Effector memory CD8-positive, alpha-beta T cell (primary cell): Measurements from ENCODE around the gene MAGI1.

Source experiments
- ATAC-seq: fragments of 150-1000 bp; cut with Tn5 transposase; replicated peaks from 2 replicates; pipeline ENCODE4 v1.10.0; 2021; ENCODE audit warnings: mild to moderate bottlenecking, moderate library complexity
- DNase-seq, 3 experiments: peaks; one replicate each; pipeline ENCODE4 v3.0.0; 2021
- H3K27ac Mint-ChIP-seq, 2 donors: one replicate each; pipeline ENCODE4 v1.8.0; 2022; ENCODE audit warnings: mild to moderate bottlenecking in 2 of 2, mixed read lengths in 2 of 2, moderate library complexity in 2 of 2
- H3K27me3 Mint-ChIP-seq, 2 donors: one replicate each; pipeline ENCODE4 v1.8.0; 2022; ENCODE audit warnings: mixed read lengths in 2 of 2
- H3K36me3 Mint-ChIP-seq: one replicate; pipeline ENCODE4 v1.8.0; 2022; ENCODE audit warnings: mild to moderate bottlenecking, moderate library complexity, mixed read lengths; ENCODE audit not compliant: insufficient read depth
- H3K4me1 Mint-ChIP-seq, 2 donors: one replicate each; pipeline ENCODE4 v1.8.0; 2022; ENCODE audit warnings: low read depth in 2 of 2, mixed read lengths in 2 of 2
- H3K4me3 Mint-ChIP-seq, 2 donors: one replicate each; pipeline ENCODE4 v1.8.0; 2022; ENCODE audit warnings: mild to moderate bottlenecking in 2 of 2, mixed read lengths in 2 of 2, moderate library complexity in 2 of 2
- H3K9me3 Mint-ChIP-seq, 2 donors: one replicate each; pipeline ENCODE4 v1.8.0; 2022; ENCODE audit warnings: mixed read lengths in 2 of 2

The MAGI1 gene

GRCh38 chr3:66017591-66017990 is 21.1 kb downstream of the MAGI1 start:
- no peak for ATAC-seq
- Mint-ChIP-seq H3K27ac (no peak overlapping the region), H3K9me3 (peaks cover 0 to 2% of the 10 kb centered on the region in 2 donors), H3K4me3 (no peak overlapping the region), H3K4me1 (no peaks in the 10 kb centered on the region), H3K27me3 (peaks cover 4 to 10% of the 10 kb centered on the region in 2 donors), H3K36me3 (no peaks in the 10 kb centered on the region)
- no peak for DNase-seq

DNA sequence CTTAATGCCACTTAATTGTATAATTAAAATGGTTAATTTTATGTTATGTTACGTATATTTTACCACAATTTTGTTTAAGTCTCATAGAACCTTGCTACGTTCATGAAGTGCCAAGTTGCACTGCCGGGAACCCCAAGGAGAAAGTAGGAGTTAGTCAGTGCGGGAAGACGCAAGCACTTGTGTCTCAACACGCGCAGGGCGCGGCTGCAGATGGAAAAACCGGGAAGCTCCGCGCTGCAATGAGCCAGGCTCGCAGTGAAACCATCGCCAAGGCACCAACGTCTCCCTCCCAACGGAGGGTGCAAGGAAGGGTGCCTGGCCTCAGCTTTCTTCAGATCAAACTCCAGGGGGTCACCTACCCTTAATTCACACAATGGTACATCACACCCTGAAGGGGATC is 21.6 kb downstream of the MAGI1 start:
- no peak overlapping the region for H3K4me3 Mint-ChIP-seq
- H3K27me3 Mint-ChIP-seq: peaks cover 3 to 8% of the 10 kb centered on the region in 2 donors
- H3K9me3 Mint-ChIP-seq: peaks cover 0 to 2% of the 10 kb centered on the region in 2 donors

DNA sequence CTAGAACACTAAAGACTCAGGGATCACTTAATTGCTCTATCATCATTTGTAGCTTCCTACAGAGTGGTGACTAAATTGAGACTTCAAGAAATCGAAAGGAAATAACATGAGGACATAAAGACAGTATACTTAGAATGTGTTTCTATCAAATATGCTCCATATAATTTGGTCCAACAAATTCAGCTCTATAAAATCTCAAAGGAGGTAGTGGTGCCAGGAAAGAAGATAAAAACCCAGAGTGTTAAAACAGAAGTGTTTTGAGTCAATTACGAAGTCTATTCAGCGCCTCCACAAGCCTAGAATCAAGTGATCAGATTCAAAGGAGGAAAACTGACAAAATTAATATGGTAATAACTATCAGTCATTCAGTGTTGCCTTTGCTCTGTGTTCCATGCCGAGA is 22.9 kb downstream of the MAGI1 start:
- Mint-ChIP-seq H3K9me3 (no peaks in the 10 kb centered on the region), H3K4me1 (no peaks in the 10 kb centered on the region), H3K27ac (no peak overlapping the region), H3K36me3 (no peaks in the 10 kb centered on the region), H3K27me3 (no peaks in the 10 kb centered on the region), H3K4me3 (no peak overlapping the region)
- ATAC-seq (no peak), DNase-seq (no peak)

More for the DNA sequence above, 21.6 kb downstream of the MAGI1 start:
- DNase-seq (no peak), ATAC-seq (no peak)
- Mint-ChIP-seq H3K36me3 (no peaks in the 10 kb centered on the region), H3K4me1 (no peaks in the 10 kb centered on the region), H3K27ac (no peak overlapping the region)

GRCh38 chr3:66014651-66015050 is 24.1 kb downstream of the MAGI1 start:
- Mint-ChIP-seq H3K4me3 (no peak overlapping the region), H3K9me3 (no peaks in the 10 kb centered on the region), H3K27me3 (no peaks in the 10 kb centered on the region), H3K27ac (no peak overlapping the region), H3K36me3 (no peaks in the 10 kb centered on the region), H3K4me1 (no peaks in the 10 kb centered on the region)
- ATAC-seq: no peak
- no peak for DNase-seq

DNA sequence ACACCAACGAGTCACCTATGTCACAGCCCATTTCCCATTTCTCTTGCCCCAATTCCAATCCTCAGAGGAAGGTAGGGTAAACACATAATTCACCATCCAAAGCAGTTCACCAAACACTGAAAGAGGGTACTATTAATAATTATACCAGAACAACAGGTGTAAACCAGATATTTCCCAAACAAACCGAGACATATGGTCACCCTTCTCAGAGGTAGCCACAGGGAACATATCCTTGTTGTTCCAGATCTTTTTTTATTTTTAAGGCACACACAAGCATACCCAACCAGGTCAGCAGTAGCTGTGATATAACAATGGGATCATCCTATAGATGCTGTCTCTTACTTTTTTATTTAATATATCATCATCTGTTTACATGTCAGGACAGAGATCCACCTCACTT is 24.7 kb downstream of the MAGI1 start:
- Mint-ChIP-seq H3K4me1 (no peaks in the 10 kb centered on the region), H3K9me3 (no peaks in the 10 kb centered on the region), H3K27ac (no peak overlapping the region), H3K27me3 (no peaks in the 10 kb centered on the region), H3K4me3 (no peak overlapping the region), H3K36me3 (no peaks in the 10 kb centered on the region)
- ATAC-seq (no peak), DNase-seq (no peak)

- Mint-ChIP-seq H3K4me1 (no peaks in the 10 kb centered on the region), H3K9me3 (no peaks in the 10 kb centered on the region)
- ATAC-seq: no peak
Measured at GRCh38 chr3:66012711-66013110, 26.0 kb downstream of the MAGI1 start.

DNA sequence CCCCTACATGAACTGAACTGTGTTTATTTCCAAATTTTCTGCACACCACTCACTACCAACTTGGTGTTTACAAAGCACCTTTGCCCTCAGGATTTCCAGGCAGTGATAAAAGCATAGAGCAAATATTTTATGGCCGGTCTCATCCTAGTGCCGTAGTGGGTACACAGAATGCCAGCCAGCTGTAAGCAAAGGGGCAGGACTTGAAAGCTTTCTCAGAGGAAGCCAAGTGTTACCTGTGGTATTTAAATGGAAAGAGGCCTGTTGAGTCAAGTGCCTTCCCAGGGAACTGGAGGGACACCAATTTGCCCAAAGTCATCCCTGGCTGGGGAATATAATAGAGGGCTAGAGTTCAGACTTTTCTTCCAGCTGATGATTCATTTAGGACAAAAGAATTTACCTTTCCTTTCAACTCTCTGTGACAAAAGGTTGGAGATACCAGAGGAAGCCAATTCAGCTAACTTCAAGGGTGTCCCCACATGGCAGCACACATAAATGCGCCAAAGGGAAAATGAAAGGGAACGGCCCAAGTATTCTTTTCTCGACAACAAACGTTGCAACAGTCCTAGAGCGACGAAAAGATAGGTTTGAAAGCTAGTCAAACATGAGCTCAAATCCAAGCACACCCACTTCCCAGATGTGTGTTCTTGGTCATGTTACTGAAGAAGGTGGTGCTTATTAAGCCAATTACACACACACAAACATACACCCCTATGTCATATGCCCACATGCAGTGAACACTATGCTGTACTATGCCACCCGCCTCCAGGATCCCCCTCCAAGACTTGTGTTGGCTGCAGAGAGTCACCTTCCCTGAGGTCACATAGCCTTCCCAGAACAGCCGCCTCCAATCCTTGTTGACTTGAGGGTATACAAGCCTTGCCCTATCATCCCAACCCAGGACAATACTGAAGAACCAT is 27.7 kb downstream of the MAGI1 start:
- H3K4me1 Mint-ChIP-seq: no peaks in the 10 kb centered on the region
- H3K27me3 Mint-ChIP-seq: peaks cover 9 to 21% of the 10 kb centered on the region in 2 donors
- no peaks in the 10 kb centered on the region for H3K36me3 Mint-ChIP-seq
- DNase-seq: no peak
- no peak overlapping the region for H3K27ac Mint-ChIP-seq
- H3K4me3 Mint-ChIP-seq: no peak overlapping the region
- no peak for ATAC-seq
- H3K9me3 Mint-ChIP-seq: no peaks in the 10 kb centered on the region

More at GRCh38 chr3:66012711-66013110, 26.0 kb downstream of the MAGI1 start:
- Mint-ChIP-seq H3K27ac (no peak overlapping the region), H3K36me3 (no peaks in the 10 kb centered on the region), H3K4me3 (no peak overlapping the region), H3K27me3 (peaks cover 9 to 12% of the 10 kb centered on the region in 2 donors)
- DNase-seq: no peak

GRCh38 chr3:66010348-66010738 is 28.4 kb downstream of the MAGI1 start:
- H3K27ac Mint-ChIP-seq: no peak overlapping the region
- H3K36me3 Mint-ChIP-seq: no peaks in the 10 kb centered on the region
- H3K4me1 Mint-ChIP-seq: no peaks in the 10 kb centered on the region
- no peaks in the 10 kb centered on the region for H3K9me3 Mint-ChIP-seq
- H3K4me3 Mint-ChIP-seq: no peak overlapping the region
- ATAC-seq (no peak), DNase-seq (no peak)
- peaks cover 9 to 21% of the 10 kb centered on the region in 2 donors for H3K27me3 Mint-ChIP-seq

- H3K27ac Mint-ChIP-seq: no peak overlapping the region
- peaks cover 9 to 21% of the 10 kb centered on the region in 2 donors for H3K27me3 Mint-ChIP-seq
- DNase-seq (no peak), ATAC-seq (no peak)
- H3K4me1 Mint-ChIP-seq: no peaks in the 10 kb centered on the region
- no peak overlapping the region for H3K4me3 Mint-ChIP-seq
- no peaks in the 10 kb centered on the region for H3K9me3 Mint-ChIP-seq
- no peaks in the 10 kb centered on the region for H3K36me3 Mint-ChIP-seq
Measured at GRCh38 chr3:66004244-66004643, 34.5 kb downstream of the MAGI1 start.

GRCh38 chr3:66001626-66002025 is 37.1 kb downstream of the MAGI1 start:
- H3K9me3 Mint-ChIP-seq: peaks cover 0 to 2% of the 10 kb centered on the region in 2 donors
- no peaks in the 10 kb centered on the region for H3K36me3 Mint-ChIP-seq
- H3K4me1 Mint-ChIP-seq: no peaks in the 10 kb centered on the region
- ATAC-seq: no peak
- no peaks in the 10 kb centered on the region for H3K27me3 Mint-ChIP-seq
- no peak for DNase-seq
- H3K27ac Mint-ChIP-seq: no peak overlapping the region
- H3K4me3 Mint-ChIP-seq: no peak overlapping the region

- H3K4me3 Mint-ChIP-seq: no peak overlapping the region
- no peaks in the 10 kb centered on the region for H3K27me3 Mint-ChIP-seq
- ATAC-seq (no peak), DNase-seq (no peak)
- peaks cover 0 to 2% of the 10 kb centered on the region in 2 donors for H3K9me3 Mint-ChIP-seq
- no peaks in the 10 kb centered on the region for H3K4me1 Mint-ChIP-seq
- H3K36me3 Mint-ChIP-seq: no peaks in the 10 kb centered on the region
- no peak overlapping the region for H3K27ac Mint-ChIP-seq
Measured at GRCh38 chr3:66000506-66000905, 38.2 kb downstream of the MAGI1 start.

DNA sequence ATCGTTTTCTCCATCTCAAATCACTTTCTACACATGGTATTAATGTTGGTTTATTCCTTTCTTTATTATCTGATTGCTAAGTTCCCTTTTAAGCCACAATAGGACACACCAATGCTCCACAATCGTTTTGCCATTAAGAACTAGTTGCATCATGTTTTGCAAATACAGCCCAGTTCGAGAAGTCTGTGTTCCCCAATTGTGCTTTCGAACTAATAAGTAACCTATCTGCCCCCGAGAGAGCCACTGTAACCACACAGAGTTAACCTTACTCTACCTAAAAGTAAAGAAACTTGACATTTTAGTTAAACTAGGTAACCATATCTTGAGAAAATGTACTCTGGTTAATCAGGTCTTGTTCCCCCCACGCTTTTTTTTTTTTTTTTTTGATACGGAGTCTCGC is 39.1 kb downstream of the MAGI1 start:
- H3K9me3 Mint-ChIP-seq: peaks cover 0 to 2% of the 10 kb centered on the region in 2 donors
- no peak overlapping the region for H3K27ac Mint-ChIP-seq
- no peaks in the 10 kb centered on the region for H3K36me3 Mint-ChIP-seq
- H3K4me1 Mint-ChIP-seq: no peaks in the 10 kb centered on the region
- DNase-seq (no peak), ATAC-seq (no peak)
- no peak overlapping the region for H3K4me3 Mint-ChIP-seq
- H3K27me3 Mint-ChIP-seq: no peaks in the 10 kb centered on the region

DNA sequence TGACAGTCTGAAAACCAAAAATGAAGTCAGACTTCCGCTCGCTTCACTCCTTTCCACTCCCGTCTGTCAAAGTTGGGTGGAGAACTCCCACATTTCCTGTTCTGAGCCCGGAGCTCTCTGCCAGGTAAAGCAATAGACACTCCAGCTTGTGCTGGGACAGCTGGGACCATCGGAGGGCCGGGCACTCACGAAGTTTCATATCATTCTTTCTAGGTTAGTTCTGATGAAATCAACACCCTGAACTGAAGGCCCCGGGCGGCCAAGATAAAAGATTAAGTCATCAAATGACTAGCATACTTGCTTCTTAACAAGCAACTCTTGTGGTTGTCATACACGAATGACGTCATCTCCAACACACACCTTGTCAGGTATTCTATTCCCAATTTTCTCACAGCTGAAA is 42.1 kb downstream of the MAGI1 start:
- Mint-ChIP-seq H3K4me1 (no peaks in the 10 kb centered on the region), H3K9me3 (peaks cover 0 to 2% of the 10 kb centered on the region in 2 donors), H3K4me3 (no peak overlapping the region), H3K36me3 (no peaks in the 10 kb centered on the region), H3K27me3 (no peaks in the 10 kb centered on the region), H3K27ac (no peak overlapping the region)
- DNase-seq: no peak
- no peak for ATAC-seq

- H3K27me3 Mint-ChIP-seq: no peaks in the 10 kb centered on the region
- H3K4me1 Mint-ChIP-seq: no peaks in the 10 kb centered on the region
- no peak overlapping the region for H3K27ac Mint-ChIP-seq
- ATAC-seq: no peak
- peaks cover 0 to 2% of the 10 kb centered on the region in 2 donors for H3K9me3 Mint-ChIP-seq
- H3K4me3 Mint-ChIP-seq: no peak overlapping the region
- DNase-seq: no peak
- peaks cover 4% of the 10 kb centered on the region for H3K36me3 Mint-ChIP-seq
Measured at GRCh38 chr3:65995515-65995914, 43.2 kb downstream of the MAGI1 start.
